ENCODE results near the gene STAT2.

- TF ChIP-seq POLR2A (IDR thresholded peaks at IDR 0.05; ENCODE audit: low read depth, low read length) = no peak
- TF ChIP-seq, protein P1, sequence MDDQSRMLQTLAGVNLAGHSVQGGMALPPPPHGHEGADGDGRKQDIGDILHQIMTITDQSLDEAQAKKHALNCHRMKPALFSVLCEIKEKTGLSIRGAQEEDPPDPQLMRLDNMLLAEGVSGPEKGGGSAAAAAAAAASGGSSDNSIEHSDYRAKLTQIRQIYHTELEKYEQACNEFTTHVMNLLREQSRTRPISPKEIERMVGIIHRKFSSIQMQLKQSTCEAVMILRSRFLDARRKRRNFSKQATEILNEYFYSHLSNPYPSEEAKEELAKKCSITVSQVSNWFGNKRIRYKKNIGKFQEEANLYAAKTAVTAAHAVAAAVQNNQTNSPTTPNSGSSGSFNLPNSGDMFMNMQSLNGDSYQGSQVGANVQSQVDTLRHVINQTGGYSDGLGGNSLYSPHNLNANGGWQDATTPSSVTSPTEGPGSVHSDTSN (IDR thresholded peaks at IDR 0.05; ENCODE audit: insufficient replicate concordance, low read depth, low read length) = no peak
- TF ChIP-seq CTCF (IDR thresholded peaks at IDR 0.05 in 2 of 3, conservative IDR thresholded peaks at IDR 0.05 in 1 of 3; ENCODE audit: control insufficient read depth in 2 of 3, extremely low read depth in 1 of 3, insufficient read depth in 1 of 3, low read depth in 3 of 3, low read length in 3 of 3) = peak in 1 of 3 experiments; percentile 10; a peak in 1 of 6 replicates
- no peak for TF ChIP-seq BHLHE40 (IDR thresholded peaks at IDR 0.05; ENCODE audit: borderline replicate concordance in 1 of 2, low read depth in 2 of 2, low read length in 1 of 2)
- TF ChIP-seq EZH2 (IDR thresholded peaks at IDR 0.05; ENCODE audit: borderline replicate concordance, control insufficient read depth, low read depth, low read length) = no peak
- TF ChIP-seq SUZ12 (IDR thresholded peaks at IDR 0.05; ENCODE audit: unreplicated experiment) = no peak
- no peak for TF ChIP-seq FOS (IDR thresholded peaks at IDR 0.05; ENCODE audit: borderline replicate concordance, extremely low read depth, insufficient read length)
- TF ChIP-seq, protein P2, sequence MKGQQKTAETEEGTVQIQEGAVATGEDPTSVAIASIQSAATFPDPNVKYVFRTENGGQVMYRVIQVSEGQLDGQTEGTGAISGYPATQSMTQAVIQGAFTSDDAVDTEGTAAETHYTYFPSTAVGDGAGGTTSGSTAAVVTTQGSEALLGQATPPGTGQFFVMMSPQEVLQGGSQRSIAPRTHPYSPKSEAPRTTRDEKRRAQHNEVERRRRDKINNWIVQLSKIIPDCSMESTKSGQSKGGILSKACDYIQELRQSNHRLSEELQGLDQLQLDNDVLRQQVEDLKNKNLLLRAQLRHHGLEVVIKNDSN (IDR thresholded peaks at IDR 0.05; ENCODE audit: borderline replicate concordance, extremely low read length, insufficient read depth, low read depth, low read length) = no peak
- TF ChIP-seq EP300 (IDR thresholded peaks at IDR 0.05; ENCODE audit: borderline replicate concordance in 1 of 2, control insufficient read depth in 1 of 2, low read depth in 2 of 2, low read length in 2 of 2) = no peak
- no peak for TF ChIP-seq GABPA (IDR thresholded peaks at IDR 0.05; ENCODE audit: low read depth)
- TF ChIP-seq ZNF384 (IDR thresholded peaks at IDR 0.05; ENCODE audit: borderline replicate concordance, low read depth, low read length) = no peak
- no peak for TF ChIP-seq JUNB (IDR thresholded peaks at IDR 0.05)
- no peak for TF ChIP-seq GATAD2B (conservative IDR thresholded peaks at IDR 0.05; ENCODE audit: low read depth)
- TF ChIP-seq TCF3 (IDR thresholded peaks at IDR 0.05; ENCODE audit: borderline replicate concordance, insufficient read depth, low read depth, low read length) = no peak
Observed at GRCh38 chr12:56377310-56377988, 17.5 kb upstream of the STAT2 start.

Measured in GM12878 (cell line).